Cardiac fibroblast (primary cell): ENCODE data around the gene LRRC1.

Experiments
- DNase-seq, 2 donors: peaks; one replicate each; pipeline versions ENCODE4 v3.0.0 to v3.0.0-alpha.2; 2010; ENCODE audit warnings: low read depth in 2 of 2
- H3K4me3 ChIP-seq, 2 donors: replicated peaks in 1 of 2; 1 replicate in 1 of 2; 2 replicates in 1 of 2; pipeline ENCODE4 v1.5.1; 2011; ENCODE audit warnings: low read depth in 2 of 2, low read length in 2 of 2, mild to moderate bottlenecking in 2 of 2, moderate library complexity in 1 of 2
- CTCF ChIP-seq: IDR thresholded peaks from one replicate; pipeline ENCODE4 v1.5.1; 2011; ENCODE audit warnings: low read depth, mild to moderate bottlenecking, low read length, inconsistent platforms

Gene LRRC1

GRCh38 chr6:53967415-53967814, 172.6 kb downstream of the LRRC1 start:
- no peak for DNase-seq
- TF ChIP-seq CTCF = no peak
- H3K4me3 ChIP-seq = no peak overlapping the region
